ENCODE data around the gene SERP2.

- TF ChIP-seq CTCF (IDR thresholded peaks at IDR 0.05) (no peak), EP300 (IDR thresholded peaks at IDR 0.05) (no peak), POLR2AphosphoS5 (IDR thresholded peaks at IDR 0.05) (no peak), POLR2A (IDR thresholded peaks at IDR 0.05) (no peak)
Observed at GRCh38 chr13:44432650-44433049, 59.0 kb downstream of the SERP2 start.
